Activated effector memory CD4-positive, alpha-beta T cell treated with Interleukin-2 at 50 U/mL for 16 hours (primary cell): ENCODE results near the gene CTSL.
A peak's percentile ranks its signal among the peaks of the same experiment; 100 is the strongest.

Experiments
- DNase-seq: peaks from one replicate; pipeline ENCODE4 v3.0.0-alpha.2; 2020

Gene CTSL

GRCh38 chr9:87701931-87702421 lies 23.9 kb upstream of the CTSL start:
- no peak for DNase-seq

GRCh38 chr9:87702921-87703320 lies 23.0 kb upstream of the CTSL start:
- no peak for DNase-seq

- no peak for DNase-seq
Observed at GRCh38 chr9:87703636-87704276, 22.2 kb upstream of the CTSL start.

- no peak for DNase-seq
Observed at GRCh38 chr9:87704342-87704741, 21.6 kb upstream of the CTSL start.

GRCh38 chr9:87706066-87706739 lies 19.7 kb upstream of the CTSL start:
- no peak for DNase-seq

DNA sequence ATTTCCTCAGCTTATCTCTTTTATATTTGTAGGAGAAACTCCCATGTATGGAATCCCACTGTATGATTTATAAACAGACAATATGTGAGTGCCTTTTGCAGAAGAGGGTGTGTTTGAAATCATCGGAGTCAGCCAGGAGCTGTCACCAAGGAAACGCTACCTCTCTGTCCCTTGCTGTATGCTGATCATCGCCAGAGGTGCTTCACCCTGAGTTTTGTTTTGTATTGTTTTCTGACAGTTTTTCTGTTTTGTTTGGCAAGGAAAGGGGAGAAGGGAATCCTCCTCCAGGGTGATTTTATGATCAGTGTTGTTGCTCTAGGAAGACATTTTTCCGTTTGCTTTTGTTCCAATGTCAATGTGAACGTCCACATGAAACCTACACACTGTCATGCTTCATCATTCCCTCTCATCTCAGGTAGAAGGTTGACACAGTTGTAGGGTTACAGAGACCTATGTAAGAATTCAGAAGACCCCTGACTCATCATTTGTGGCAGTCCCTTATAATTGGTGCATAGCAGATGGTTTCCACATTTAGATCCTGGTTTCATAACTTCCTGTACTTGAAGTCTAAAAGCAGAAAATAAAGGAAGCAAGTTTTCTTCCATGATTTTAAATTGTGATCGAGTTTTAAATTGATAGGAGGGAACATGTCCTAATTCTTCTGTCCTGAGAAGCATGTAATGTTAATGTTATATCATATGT lies 18.0 kb upstream of the CTSL start:
- DNase-seq = no peak

GRCh38 chr9:87708546-87708945 lies 17.4 kb upstream of the CTSL start:
- DNase-seq = no peak

DNA sequence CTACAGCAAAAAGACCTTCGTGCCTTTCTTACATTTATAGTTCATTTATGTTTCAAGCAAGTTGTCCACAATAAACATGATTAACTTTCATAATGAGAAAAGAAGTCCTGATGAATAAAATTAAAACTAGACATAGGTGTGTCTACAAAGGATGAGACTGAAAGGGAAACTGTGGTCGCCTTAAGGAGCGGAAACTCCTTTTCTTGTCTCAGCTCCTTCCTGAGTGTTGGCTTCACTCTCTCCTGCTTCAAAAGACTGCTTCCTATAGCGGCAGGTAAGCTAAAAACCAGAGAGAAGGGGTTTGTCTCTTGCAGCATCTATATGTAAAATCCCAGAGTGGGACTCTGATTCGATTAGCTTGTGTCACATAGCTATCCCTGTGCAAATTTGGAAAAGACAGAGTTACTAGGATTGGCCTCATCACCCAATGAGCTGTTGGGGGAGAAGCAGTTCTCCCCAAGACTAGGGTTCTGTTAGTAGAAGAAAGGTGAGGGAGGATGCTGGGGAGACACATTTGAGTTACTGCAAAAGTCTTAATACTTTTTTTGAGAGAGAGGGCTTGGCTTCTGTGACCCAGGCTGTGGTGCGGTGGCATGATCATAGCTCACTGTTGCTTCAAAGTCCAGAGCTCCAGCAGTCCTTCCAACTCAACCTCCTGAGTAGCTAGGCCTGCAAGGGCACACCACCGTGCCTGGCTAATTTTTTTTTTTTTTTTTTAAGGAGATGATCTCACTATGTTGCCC lies 16.8 kb upstream of the CTSL start:
- DNase-seq = no peak

DNA sequence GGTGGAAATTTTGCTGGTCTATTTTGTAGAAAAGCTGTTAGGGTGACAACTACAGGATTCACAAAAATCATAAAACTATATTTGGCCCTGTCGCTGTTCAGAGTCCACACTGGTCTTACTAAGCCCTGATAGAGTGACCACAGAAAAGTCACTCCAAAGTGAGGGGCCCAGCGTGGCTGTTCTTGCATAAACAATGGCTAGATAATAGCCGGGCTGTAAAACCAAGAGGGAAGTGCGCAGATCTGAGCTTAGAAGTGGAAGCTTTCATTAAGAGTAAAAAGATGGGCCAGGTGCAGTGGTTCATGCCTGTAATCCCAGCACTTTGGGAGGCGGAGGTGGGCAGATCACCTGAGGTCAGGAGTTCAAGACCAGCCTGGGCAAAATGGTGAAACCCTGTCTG lies 15.5 kb upstream of the CTSL start:
- no peak for DNase-seq

DNA sequence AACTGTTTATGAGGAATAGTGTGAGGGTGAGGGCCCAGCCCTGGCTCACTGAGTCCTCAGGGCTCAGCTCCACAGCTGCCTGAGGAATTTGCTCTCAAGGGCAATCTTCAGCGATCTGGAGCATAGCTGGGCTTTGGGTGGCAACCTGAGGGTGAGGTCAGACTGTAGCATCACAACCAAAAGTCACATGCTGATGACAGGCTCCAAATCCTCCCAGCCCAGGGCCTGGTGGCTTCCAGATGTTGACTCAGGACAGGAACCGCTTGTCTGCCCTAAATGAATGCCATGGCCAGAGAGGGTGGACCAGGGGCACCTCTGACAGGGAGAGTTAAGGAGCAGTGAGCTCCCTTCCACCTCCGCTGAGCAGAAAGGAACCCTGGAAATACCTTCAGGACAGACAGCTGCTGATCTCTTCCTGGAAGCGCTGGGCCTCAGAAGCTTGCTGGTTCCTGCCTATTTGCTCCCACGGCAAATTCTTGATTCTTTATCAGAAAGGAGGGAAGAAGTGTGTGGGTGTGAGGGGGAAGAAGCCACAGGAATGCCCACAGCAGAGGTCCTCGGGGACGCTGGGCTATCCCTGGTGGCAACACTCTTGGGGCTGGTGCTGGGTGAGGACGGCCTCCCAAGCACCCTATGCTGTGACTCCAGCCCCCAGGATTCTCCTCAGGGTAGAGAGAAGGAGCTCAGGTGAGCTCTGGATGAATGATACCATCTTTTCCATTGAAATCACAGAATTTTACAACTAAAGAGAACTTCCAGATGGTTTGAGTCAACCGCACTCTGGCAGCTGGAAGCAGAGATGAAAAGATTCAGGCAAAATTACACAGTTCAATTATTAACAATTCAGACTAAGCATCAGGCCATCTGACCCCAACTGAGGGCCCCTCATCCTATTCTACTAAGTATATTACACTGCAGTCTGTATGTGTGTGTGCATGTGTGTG lies 13.8 kb upstream of the CTSL start:
- no peak for DNase-seq

DNA sequence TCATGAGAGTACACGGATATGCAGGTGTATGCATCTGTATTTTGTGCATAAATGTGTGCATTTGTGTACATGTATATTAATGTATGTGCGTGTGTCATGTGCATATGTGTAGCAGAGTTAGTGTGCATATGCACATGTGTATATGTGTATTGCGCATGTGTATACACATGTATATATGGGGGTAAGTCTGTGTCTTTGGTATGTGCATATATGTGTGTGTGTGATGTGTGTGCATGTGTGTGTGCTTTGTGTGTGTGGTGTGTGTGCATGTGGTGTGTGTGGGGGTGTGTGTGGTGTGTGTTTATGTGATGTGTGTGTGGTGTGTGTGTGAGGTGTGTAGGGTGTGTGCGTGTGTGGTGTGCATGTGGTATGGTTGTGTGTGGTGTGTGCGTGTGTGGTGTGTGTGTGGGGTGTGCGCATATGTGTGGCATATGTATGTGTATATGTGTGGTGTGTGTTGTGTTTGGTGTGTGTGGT lies 13.1 kb upstream of the CTSL start:
- no peak for DNase-seq

GRCh38 chr9:87713278-87713987 lies 12.5 kb upstream of the CTSL start:
- peak; percentile 21 for DNase-seq

DNA sequence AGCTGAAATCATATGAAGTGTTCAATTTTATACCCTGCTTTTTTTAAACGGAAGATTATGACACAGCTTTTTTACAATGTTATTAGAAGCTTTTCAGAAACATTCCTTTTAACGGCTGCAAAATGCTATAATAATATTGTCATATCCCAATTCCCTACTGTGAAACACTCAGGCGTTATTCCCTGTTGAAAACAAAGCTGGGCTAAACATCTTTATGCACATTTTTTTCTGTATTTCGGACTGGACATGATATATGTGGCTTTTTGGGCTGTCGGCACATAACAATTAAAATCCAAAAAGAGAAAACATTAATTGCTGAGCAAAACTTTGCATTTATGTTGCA lies 12.0 kb upstream of the CTSL start:
- DNase-seq = no peak

DNA sequence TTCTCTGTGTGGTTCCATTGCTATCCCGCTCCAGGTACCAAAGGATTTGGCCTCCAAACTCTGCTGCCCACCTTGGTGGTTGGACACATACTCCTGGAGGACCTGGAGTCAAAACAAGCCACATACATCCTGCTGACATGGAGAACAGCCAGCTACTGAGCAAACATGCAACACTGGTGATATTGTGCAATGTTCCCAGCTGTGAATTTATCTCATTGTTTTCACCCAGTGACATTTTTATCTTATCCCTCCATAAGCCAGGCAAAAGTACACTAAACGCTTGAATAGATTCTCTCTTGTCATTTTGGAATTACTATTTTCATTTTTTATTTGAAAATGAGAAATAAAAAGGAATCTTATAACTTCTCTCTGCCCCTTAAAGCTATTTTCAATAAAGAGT lies 11.1 kb upstream of the CTSL start:
- DNase-seq = no peak

DNA sequence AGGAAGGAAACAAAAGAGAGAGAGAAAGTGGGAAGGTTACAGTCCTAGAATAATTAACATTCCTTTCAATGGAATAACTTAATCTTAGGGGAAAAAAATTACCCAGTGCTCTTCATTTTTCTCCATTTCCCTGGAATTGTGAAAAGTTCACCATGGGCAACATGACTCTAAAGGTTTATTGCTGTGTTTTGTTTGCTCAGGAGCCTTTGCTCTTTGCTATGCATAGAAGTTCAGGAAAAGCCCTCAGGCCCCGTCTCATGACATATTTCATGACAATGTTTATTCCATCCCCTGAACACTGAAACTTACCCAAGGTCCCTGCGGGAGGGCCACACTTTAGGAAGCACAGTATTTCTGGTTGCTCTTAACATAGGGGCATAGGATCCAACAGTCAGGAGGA lies 9.8 kb upstream of the CTSL start:
- DNase-seq = no peak

DNA sequence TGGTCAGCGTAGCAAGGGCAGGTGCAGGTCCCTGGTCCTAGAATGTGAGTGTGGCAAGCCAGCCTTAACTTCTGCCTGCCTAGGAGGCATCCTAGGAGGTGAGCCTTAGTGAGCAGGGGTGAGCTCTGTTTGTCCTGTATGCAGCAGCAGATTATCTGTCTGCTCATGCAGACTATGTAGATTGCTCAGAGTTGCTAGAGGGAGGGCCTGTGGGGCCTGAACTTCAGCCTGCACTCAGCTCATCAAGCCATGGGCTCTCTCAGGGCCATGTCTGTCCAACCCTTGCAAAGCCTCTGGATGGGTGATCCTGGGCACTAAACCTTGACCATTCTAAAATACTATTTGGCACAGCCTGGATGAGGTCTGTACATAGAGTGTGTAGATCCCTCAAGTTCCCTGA lies 8.5 kb upstream of the CTSL start:
- DNase-seq = no peak

- DNase-seq = no peak
Observed at GRCh38 chr9:87718231-87718630, 7.7 kb upstream of the CTSL start.

- no peak for DNase-seq
Observed at GRCh38 chr9:87718852-87719612, 6.9 kb upstream of the CTSL start.

- DNase-seq = no peak
Observed at GRCh38 chr9:87720173-87720572, 5.7 kb upstream of the CTSL start.

DNA sequence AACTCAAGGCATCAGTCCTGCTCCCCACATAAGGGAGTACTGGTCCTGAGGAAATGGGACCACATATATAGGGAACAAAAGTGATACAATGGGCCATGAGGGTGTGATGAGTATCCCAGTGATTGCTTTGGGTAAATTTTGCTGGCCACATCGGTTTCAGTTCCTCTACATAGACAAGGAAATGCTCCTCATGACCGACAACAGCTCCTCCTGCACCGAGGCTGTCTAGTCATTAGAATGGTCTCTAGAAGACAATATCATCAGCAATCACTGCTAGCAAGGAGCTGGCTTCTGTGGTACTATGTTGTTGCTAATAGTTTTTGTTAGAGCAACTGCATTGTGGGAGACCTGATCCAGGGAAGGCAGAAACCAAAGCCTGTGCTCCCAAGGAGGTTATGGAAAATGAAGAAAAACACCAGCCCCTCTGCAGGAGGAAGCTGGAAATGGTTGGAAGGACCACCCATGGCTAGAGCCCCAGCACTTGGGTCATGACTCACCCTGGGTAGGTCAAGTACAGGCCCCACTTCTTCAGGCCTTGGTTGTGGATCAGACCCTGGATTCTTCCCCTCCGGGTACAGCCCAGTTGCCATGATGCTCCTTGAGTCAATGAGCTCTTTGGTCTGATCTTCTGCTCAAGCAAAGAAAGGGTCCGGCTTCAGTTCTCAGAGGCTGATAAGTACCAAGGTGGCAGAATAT lies 3.4 kb upstream of the CTSL start:
- DNase-seq = no peak
